Right forelimb (tissue), 1 donor: ENCODE data around the gene MRPS18B.

ENCODE experiments used
- DNase-seq: peaks from one replicate; pipeline ENCODE4 v3.0.0-alpha.2; 2018

Gene MRPS18B

GRCh38 chr6:30617565-30618269 is at the start of gene MRPS18B:
Gene MRPS18B (plus strand): TSS chr6:30617840. CDS start chr6:30617866, 26 bp downstream.
- DNase-seq = peak; percentile 97

- no peak for DNase-seq
These were observed 49.4 kb upstream of the MRPS18B start for GRCh38 chr6:30568245-30568644.

- no peak for DNase-seq
These were observed 47.4 kb upstream of the MRPS18B start for GRCh38 chr6:30570263-30570662.

- no peak for DNase-seq
These were observed 46.9 kb upstream of the MRPS18B start for GRCh38 chr6:30570740-30571074.

GRCh38 chr6:30571075-30571761 is 46.4 kb upstream of the MRPS18B start, which contains the start of gene ABCF1:
Gene ABCF1 (plus strand): TSS chr6:30571442. CDS start chr6:30571488, 46 bp downstream.
- peak; percentile 100 for DNase-seq

GRCh38 chr6:30571762-30572082 is 45.9 kb upstream of the MRPS18B start:
- no peak for DNase-seq

- DNase-seq = no peak
These were observed 45.5 kb upstream of the MRPS18B start for GRCh38 chr6:30572148-30572547.

- DNase-seq = no peak
These were observed 44.5 kb upstream of the MRPS18B start for GRCh38 chr6:30573113-30573512.

GRCh38 chr6:30578051-30578450 is 39.6 kb upstream of the MRPS18B start:
- DNase-seq = no peak

GRCh38 chr6:30583921-30584320 is 33.7 kb upstream of the MRPS18B start:
- DNase-seq = no peak

GRCh38 chr6:30589754-30590358 is 27.8 kb upstream of the MRPS18B start:
- no peak for DNase-seq

GRCh38 chr6:30590509-30590908 is 27.1 kb upstream of the MRPS18B start:
- no peak for DNase-seq

- no peak for DNase-seq
These were observed 26.6 kb upstream of the MRPS18B start for GRCh38 chr6:30591008-30591407.

GRCh38 chr6:30592287-30592686 is 25.4 kb upstream of the MRPS18B start:
- no peak for DNase-seq

GRCh38 chr6:30597315-30598144 is 20.1 kb upstream of the MRPS18B start:
- peak; percentile 79 for DNase-seq

GRCh38 chr6:30598912-30599624 is 18.6 kb upstream of the MRPS18B start:
- no peak for DNase-seq

GRCh38 chr6:30599625-30600324 is 17.9 kb upstream of the MRPS18B start:
- DNase-seq = no peak

- no peak for DNase-seq
These were observed 17.1 kb upstream of the MRPS18B start for GRCh38 chr6:30600451-30600961.

GRCh38 chr6:30601436-30601814 is 16.2 kb upstream of the MRPS18B start:
- no peak for DNase-seq

GRCh38 chr6:30601815-30602641 is 15.6 kb upstream of the MRPS18B start:
- DNase-seq = no peak

- DNase-seq = no peak
These were observed 13.7 kb upstream of the MRPS18B start for GRCh38 chr6:30603961-30604360.
